ENCODE data around the gene DNMT3A.

- TF ChIP-seq CTCF (conservative IDR thresholded peaks at IDR 0.05; ENCODE audit: low read length) (no peak), EZH2phosphoT487 (IDR thresholded peaks at IDR 0.05; ENCODE audit: borderline replicate concordance) (no peak)
Observed at GRCh38 chr2:25265001-25265400, 76.7 kb downstream of the DNMT3A start.

Data from Loucy (cell line).